ENCODE results near the gene AKAP1. TPM values are rescaled to one million over a fixed set of nuclear protein-coding genes. Genes with fewer than 3 reads are reported as not detected.
A peak's percentile ranks its signal among the peaks of the same experiment; 100 is the strongest.

Gene AKAP1
- total RNA-seq, 4 donors from 2014 or later, result 82.7 to 110 (median 104) TPM

DNA sequence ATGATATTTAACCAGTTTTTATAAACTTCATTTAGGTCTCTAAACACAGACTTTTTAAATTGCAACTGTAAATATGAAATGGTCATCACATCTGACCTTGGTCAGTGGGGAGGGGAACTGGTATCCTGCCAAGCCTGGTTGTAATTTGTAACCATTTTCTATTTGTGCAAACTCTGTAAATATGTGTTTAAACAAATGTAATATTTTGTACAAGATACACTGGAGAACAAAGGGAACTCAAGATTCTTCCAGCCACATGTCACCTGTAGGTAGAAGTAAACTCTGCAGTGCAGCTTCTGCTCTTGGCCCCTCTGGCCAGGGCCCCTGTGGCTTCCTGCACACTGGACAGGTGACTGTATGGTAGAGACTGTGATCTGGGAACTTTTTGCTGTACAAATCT lies 35.8 kb downstream of the AKAP1 start:
- H3K4me1 ChIP-seq, result peaks cover 0 to 8% (median 4%) of the 10 kb centered on the region in 4 donors
- intact Hi-C loops (cut with DNase I), result loop anchor here (10.0 kb wide), 1 partner anchor 884 kb away; the partner anchor contains the start of gene SRSF1
- peaks cover 57 to 99% (median 80%) of the 10 kb centered on the region in 4 donors for H3K36me3 ChIP-seq
- no peak overlapping the region for H3K27ac ChIP-seq (replicated peaks in 1 of 4)
- H3K9me3 ChIP-seq, result no peaks in the 10 kb centered on the region
- no peak overlapping the region for H3K4me3 ChIP-seq
- no peak for DNase-seq (ENCODE audit: extremely low spot score)
- TF ChIP-seq, protein P1, sequence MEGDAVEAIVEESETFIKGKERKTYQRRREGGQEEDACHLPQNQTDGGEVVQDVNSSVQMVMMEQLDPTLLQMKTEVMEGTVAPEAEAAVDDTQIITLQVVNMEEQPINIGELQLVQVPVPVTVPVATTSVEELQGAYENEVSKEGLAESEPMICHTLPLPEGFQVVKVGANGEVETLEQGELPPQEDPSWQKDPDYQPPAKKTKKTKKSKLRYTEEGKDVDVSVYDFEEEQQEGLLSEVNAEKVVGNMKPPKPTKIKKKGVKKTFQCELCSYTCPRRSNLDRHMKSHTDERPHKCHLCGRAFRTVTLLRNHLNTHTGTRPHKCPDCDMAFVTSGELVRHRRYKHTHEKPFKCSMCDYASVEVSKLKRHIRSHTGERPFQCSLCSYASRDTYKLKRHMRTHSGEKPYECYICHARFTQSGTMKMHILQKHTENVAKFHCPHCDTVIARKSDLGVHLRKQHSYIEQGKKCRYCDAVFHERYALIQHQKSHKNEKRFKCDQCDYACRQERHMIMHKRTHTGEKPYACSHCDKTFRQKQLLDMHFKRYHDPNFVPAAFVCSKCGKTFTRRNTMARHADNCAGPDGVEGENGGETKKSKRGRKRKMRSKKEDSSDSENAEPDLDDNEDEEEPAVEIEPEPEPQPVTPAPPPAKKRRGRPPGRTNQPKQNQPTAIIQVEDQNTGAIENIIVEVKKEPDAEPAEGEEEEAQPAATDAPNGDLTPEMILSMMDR (IDR thresholded peaks at IDR 0.05), result no peak
- no peak for TF ChIP-seq POLR2AphosphoS5 (IDR thresholded peaks at IDR 0.05)
- no peak for TF ChIP-seq POLR2A (IDR thresholded peaks at IDR 0.05; ENCODE audit: low read depth)
- no peak for TF ChIP-seq EP300 (IDR thresholded peaks at IDR 0.05)
- H3K27me3 ChIP-seq, result no peaks in the 10 kb centered on the region

- DNase-seq (ENCODE audit: extremely low spot score), result no peak
- Histone ChIP-seq H3K27me3 (no peaks in the 10 kb centered on the region), H3K4me1 (peaks cover 0 to 8% (median 4%) of the 10 kb centered on the region in 4 donors), H3K4me3 (no peak overlapping the region), H3K36me3 (peaks cover 50 to 97% (median 77%) of the 10 kb centered on the region in 4 donors), H3K9me3 (no peaks in the 10 kb centered on the region), H3K27ac (replicated peaks in 1 of 4) (no peak overlapping the region)
- TF ChIP-seq, protein P1 (IDR thresholded peaks at IDR 0.05), result peak; percentile 30 to 50 (median 35)
- TF ChIP-seq POLR2AphosphoS5 (IDR thresholded peaks at IDR 0.05) (no peak), POLR2A (IDR thresholded peaks at IDR 0.05; ENCODE audit: low read depth) (no peak), EP300 (IDR thresholded peaks at IDR 0.05) (no peak)
- intact Hi-C loops (cut with DNase I), result loop anchor here (10.0 kb wide), 1 partner anchor 883 kb away; the partner anchor contains the start of gene SRSF1
- 68% methylated on average over 11 of the region's 12 CpGs for WGBS
These were observed 36.4 kb downstream of the AKAP1 start for GRCh38 chr17:57121308-57122042.

GRCh38 chr17:57124053-57124452 lies 39.0 kb downstream of the AKAP1 start:
- TF ChIP-seq, protein P1 (IDR thresholded peaks at IDR 0.05), result no peak
- TF ChIP-seq POLR2AphosphoS5 (IDR thresholded peaks at IDR 0.05) (no peak), POLR2A (IDR thresholded peaks at IDR 0.05; ENCODE audit: low read depth) (no peak), EP300 (IDR thresholded peaks at IDR 0.05) (no peak)
- Histone ChIP-seq H3K27me3 (no peaks in the 10 kb centered on the region), H3K4me3 (no peak overlapping the region), H3K27ac (replicated peaks in 1 of 4) (no peak overlapping the region), H3K4me1 (peaks cover 0 to 8% (median 4%) of the 10 kb centered on the region in 4 donors), H3K9me3 (no peaks in the 10 kb centered on the region), H3K36me3 (peaks cover 25 to 72% (median 51%) of the 10 kb centered on the region in 4 donors)
- 78% methylated on average over 4 of the region's 4 CpGs for WGBS
- no peak for DNase-seq (ENCODE audit: extremely low spot score)
- intact Hi-C loops (cut with DNase I), result loop anchor here (10.0 kb wide), 1 partner anchor 881 kb away; the partner anchor contains the start of gene SRSF1

- TF ChIP-seq, protein P1 (IDR thresholded peaks at IDR 0.05), result no peak
- TF ChIP-seq POLR2AphosphoS5 (IDR thresholded peaks at IDR 0.05) (no peak), POLR2A (IDR thresholded peaks at IDR 0.05; ENCODE audit: low read depth) (no peak), EP300 (IDR thresholded peaks at IDR 0.05) (no peak)
- Histone ChIP-seq H3K4me3 (no peak overlapping the region), H3K9me3 (no peaks in the 10 kb centered on the region), H3K36me3 (peaks cover 13 to 58% (median 38%) of the 10 kb centered on the region in 4 donors), H3K27me3 (no peaks in the 10 kb centered on the region), H3K27ac (replicated peaks in 1 of 4) (no peak overlapping the region), H3K4me1 (peaks cover 0 to 8% (median 4%) of the 10 kb centered on the region in 4 donors)
- WGBS, result 94% methylated on average over 2 of the region's 2 CpGs
- intact Hi-C loops (cut with DNase I), result loop anchor here (10.0 kb wide), 1 partner anchor 879 kb away; the partner anchor contains the start of gene SRSF1
- DNase-seq (ENCODE audit: extremely low spot score), result no peak
These were observed 40.4 kb downstream of the AKAP1 start for GRCh38 chr17:57125406-57125805.

Measured in esophagus muscularis mucosa (tissue), 4 donors.